Head of caudate nucleus (tissue), 42 donors: ENCODE measurements around the gene COL8A2.

Experiments used
- DNase-seq, 42 donors: peaks; one replicate each; pipeline versions ENCODE4 v3.0.0 to v3.0.0-alpha.2; 2020 to 2021; ENCODE audit warnings: mixed read lengths in 7 of 42
- intact Hi-C: fragments of 100-400 bp; cut with DNase I; formaldehyde crosslinking; loops from one replicate; pipeline ENCODE4 v1.15.0; 2022

Gene COL8A2

DNA sequence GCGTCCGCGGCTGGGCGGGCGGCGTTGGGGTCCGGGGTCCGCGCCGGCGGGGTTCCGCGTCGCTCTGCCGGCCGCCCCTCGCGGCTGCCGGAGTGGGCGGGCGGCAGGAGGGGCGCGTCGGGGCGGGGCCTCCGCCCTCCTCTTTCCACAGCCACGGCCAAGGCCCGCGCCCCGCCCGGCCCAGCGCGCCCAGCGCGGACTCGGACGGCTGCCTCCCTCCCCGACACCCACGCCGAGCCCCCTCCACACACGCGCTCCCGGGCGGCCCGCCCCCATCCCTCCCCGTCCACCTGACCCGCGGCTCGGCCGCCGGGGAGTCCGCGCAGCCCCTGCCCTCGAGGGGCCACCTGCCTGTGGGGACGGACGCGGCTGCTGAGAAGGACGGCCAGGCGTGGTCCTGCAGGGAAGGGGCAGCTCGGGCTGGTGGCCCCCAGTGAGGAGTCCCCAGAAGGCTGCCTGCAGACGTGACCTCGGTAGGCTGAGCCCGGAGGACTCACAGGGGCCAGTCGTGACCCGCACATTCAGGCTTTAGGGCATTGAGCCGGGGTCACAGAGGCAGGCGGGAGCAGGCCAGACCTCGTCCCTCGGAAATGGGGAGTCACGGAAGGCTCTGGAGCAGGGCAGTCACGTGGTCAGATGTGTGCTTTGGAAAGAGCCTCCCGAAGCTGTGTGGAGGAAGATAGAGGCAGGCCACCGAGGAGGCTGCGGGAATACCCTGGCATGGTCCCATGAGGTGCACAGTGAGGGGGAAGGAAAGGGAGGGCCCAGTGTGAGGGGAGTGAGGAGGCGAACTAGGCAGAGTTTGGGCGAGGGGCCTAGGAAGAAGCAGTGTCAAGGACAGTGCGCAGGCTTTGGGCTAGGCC, at the start of gene COL8A2:
TSS of gene COL8A2 (minus strand) at position 94 of the 863 bp plus-strand sequence. CDS start 24,980 bp downstream, outside the sequence.
- intact Hi-C loops: no loop called here
- peak in 4 of 42 donors; percentile 15 to 37 (median 26) for DNase-seq

DNA sequence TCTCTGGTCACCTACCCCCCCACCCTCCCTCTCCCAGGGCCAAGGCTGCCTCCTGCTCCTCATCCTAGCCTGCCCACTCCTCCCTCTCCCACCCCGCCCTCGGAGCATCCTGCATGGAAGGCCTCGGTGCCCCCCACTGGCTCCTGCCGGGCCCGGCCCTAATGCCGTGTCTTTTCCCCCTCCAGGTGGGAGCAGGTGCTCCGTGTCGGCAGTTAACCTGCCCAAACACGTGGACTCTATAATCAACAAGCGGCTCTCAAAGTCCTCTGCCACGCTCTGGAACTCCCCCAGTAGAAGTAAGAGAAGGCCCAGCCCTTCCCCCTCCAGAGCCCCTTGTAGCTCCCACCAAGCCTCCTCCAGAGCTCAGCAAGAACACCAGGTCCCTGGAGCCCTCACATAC, 49.7 kb upstream of the COL8A2 start:
- no peak for DNase-seq
- intact Hi-C loops: no loop called here

DNA sequence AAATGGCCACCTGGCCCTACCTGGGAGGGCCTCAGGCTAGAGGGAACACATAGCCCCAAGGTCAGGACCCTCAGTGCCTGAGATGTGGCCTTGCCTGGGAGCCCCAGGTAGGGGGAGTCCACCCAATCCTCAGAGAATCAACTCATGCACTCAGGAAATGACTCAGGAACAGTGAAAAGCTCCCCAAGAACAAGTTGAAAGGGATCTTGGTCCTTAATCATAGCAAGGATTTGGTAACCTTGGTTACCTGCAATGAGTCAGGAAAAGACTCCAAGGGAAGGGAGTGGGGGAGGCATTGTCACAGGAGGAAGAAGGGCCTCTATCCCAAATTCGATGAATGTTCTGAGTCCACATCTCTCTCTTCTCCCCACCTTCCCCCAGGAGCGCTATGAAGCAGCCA, 48.0 kb upstream of the COL8A2 start:
- intact Hi-C loops: no loop called here
- peak in 10 of 42 donors; percentile 36 to 78 (median 54) for DNase-seq

DNA sequence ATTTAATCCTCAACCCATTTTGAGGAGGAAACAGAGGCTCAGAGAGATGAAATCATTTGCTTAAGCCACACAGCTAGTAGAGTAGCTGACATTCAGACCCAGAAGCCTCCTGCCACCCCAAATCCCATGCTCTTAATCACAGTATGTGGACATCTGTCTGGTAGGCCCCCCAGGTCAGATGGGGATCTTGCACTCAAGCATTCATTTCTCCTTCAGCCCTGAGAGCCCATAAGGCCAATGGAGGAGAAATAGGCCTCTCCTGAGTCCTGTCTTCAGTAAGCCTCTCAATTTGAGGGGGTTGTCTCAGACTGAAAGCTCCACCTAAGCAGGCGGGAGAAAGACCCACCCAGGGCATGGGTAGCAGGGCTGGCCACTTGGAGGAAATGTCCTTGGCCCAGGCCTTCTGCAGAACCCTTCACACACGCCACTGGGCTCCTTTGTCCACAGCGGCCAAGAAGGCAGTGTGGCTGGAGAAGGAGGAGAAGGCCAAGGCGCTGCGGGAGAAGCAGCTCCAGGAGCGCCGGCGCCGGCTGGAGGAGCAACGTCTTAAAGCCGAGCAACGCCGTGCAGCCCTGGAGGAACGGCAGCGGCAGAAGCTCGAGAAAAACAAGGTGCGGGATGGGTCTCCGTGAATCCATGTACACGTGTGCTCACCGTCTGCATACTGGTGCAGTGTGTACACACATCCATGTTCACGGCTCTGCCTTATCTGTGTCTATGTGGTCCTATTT, 47.2 kb upstream of the COL8A2 start:
- intact Hi-C loops: no loop called here
- DNase-seq: no peak

DNA sequence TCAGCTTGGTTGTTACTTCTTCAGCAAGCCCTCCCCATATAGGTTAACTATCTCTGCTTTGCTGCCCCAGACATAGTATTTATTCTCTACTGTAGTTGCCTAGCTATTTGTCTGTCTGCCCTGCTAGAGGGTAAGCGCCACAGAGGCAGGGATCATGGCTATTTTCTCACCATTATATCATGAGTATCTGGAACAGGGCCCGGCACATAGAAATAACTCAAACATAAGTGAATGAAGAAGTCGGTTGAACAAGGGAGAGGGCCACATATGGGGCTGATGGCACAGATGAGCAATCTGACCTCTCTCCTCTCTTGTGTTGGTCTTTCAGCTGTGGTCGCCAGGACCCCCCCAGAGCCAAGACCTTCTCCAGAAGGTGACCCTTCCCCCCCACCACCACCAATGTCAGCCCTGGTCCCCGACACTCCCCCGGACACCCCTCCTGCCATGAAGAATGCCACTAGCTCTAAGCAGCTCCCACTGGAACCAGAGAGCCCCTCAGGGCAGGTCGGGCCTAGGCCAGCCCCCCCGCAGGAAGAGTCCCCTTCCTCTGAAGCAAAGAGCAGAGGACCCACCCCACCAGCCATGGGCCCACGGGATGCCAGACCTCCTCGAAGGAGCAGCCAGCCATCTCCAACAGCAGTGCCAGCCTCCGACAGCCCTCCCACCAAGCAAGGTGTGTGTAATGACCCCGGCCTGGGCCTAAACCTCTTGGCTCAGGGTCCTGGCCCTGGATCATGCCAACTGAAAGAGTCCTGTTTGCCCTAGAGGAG, 45.8 kb upstream of the COL8A2 start:
- intact Hi-C loops: no loop called here
- no peak for DNase-seq

DNA sequence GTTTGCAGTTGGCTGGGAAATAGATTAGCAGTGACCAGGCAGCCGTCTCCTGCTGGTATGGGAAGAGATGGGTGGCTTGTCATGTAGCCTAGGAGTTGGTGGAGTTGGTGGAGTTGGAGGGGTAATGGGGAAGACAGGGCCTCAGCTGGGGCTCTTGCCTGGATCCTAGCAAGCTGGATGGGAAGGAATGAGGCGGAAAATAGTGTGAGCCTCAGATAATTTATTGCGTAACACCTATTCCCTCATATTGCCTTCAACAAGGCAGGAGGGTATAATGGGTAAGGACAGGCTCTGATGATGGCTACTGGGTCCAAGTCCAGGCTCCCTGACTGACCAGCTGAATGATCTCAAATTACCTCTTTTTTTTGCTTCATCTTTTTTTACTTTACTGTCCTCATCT, 43.5 kb upstream of the COL8A2 start:
- intact Hi-C loops: no loop called here
- DNase-seq: no peak

DNA sequence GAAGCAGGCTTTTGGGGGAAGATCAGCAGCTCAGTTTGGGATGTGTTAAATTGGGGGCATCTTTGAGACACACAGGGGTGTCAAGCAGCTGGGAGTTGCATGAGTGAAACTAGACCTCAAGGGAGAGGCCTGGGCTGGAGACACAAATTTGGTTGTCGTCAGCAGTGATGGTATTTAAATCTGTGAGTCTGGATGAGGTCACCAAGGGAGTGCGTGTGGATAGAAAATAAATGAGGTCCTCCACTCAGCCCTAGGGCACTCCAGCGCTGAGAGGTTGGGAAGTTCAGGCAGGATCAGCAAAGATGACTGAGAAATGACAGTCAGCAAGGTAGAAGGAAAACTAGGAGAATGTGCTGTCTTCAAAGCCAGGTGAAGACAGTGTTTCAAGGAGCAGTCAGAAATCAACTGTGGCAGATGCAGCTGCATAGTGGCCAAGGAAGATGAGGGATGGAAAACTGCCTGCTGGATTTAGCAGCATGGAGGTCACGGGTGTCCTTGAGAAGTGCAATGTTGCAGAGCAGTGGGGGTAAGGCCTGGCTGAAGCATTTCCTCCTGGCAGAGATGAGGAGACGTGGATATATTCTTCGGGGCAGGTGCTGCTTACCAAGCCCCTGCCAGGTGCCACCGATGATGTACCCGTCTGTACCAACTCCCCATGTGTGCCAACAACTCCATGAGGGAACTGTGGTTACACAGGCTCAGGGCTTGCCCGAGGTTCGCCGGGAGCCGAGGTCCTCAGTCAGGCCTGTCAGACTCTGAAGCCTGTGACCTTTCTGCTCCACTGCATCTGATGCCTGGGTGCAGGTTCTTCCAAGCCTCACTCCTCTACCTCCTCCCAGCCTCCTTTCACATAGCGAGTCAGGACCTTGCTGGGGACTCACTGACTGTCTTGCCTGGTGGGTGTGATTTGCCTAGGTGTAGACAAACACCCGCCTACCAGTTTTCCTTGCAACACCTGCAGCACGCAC, 42.2 kb upstream of the COL8A2 start:
- intact Hi-C loops: no loop called here
- DNase-seq: no peak

DNA sequence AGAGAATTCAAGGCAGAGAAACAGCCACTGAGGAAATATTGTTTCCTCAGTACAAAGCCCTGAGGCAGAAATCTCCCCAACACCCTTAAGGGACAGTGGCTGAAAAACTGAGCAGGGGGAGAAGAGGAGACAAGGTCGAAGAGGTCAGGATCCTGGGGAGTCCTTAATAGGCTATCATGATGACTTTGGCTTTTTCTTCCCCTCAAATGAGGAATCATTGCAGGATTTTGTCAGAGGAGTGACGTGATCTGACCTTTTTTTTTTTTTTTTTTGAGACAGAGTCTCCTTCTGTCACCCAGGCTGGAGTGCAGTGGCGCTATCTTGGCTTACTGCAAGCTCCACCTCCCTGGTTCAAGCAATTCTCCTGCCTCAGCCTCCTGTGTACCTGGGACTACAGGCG, 41.1 kb upstream of the COL8A2 start:
- DNase-seq: no peak
- intact Hi-C loops: no loop called here

DNA sequence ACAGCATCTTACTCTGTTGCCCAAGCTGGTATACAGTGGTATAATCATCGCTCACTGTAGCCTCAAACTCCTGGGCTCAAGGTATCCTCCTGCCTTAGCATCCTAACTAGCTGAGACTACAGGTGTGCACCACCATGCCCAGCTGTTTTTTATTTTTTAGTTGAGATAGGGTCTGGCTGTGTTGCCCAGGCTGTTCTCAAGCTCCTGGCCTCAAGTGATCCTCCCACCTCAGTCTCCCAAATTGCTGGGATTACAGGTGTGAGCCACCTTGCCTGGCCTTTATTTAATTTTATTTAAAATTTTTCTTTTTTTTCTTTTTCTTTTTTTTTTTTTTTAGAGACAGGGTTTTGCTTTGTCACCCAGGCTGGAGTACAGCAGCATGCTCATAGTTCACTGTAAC, 40.1 kb upstream of the COL8A2 start:
- DNase-seq: no peak
- intact Hi-C loops: no loop called here

DNA sequence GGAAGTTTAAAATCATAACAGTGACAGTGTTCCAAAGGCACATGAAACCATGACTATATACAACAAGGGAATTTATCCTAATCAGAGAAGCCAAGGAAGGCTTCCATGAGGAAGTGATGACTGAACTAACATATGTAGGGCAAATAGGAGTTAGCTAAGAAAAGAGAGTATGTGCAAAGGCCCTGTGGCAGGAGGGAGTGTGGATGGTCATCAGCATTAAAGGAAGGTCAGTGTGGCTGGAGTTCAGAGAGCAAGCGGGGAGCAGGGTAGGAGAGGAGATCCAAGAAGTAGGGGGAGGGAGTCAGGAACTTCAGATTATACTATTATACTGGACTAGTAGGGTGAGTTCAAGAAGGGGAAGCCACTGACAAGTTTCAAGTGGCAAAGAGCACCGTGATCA, 39.3 kb upstream of the COL8A2 start:
- DNase-seq: no peak
- intact Hi-C loops: no loop called here

DNA sequence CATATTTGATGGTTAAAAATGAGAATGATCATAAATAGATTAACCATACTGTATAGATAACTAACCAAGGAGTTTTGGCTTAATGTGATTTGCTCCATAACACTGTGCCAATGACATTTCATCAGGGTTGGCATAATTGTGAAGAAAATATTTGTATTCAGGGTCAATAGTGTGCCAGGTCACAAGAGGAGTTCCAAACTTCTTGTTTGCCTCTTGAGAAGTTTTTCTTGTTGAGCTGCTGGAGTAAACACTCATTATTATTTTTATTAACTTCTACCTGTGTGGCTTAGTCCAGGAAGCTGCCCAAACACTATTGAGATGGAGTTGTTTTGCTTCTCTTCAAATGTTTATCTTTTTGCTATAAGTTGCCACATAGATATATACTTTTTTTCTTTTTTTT, 38.4 kb upstream of the COL8A2 start:
- intact Hi-C loops: no loop called here

DNA sequence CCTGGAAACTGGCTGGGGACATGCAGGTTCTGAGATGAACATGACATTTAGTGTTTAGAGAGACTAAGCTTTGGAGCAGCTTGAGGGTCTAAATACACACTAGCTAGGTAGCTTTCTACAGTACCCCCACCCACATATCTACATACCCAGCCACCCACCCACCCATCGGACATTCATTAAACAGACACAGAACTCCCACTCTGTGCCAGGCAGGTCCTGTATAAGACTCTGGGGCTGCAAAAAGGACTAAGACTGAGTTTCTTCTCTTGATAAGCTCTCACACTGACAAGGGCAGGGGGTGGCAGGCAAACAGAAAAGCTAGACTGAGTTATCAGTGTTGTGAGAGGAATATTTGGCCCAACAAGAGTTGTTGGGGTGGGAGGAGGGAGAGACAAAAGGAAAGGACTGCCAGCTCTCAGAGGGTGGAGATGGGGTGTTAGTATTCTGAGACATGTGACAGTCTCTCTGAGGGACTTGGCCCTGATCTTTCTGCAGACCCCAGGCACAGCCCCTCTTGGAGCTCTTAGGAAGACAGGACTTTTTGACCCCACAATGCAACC, 37.7 kb upstream of the COL8A2 start:
- intact Hi-C loops: no loop called here
- no peak for DNase-seq

More for the DNA sequence above, 38.4 kb upstream of the COL8A2 start:
- DNase-seq: no peak

DNA sequence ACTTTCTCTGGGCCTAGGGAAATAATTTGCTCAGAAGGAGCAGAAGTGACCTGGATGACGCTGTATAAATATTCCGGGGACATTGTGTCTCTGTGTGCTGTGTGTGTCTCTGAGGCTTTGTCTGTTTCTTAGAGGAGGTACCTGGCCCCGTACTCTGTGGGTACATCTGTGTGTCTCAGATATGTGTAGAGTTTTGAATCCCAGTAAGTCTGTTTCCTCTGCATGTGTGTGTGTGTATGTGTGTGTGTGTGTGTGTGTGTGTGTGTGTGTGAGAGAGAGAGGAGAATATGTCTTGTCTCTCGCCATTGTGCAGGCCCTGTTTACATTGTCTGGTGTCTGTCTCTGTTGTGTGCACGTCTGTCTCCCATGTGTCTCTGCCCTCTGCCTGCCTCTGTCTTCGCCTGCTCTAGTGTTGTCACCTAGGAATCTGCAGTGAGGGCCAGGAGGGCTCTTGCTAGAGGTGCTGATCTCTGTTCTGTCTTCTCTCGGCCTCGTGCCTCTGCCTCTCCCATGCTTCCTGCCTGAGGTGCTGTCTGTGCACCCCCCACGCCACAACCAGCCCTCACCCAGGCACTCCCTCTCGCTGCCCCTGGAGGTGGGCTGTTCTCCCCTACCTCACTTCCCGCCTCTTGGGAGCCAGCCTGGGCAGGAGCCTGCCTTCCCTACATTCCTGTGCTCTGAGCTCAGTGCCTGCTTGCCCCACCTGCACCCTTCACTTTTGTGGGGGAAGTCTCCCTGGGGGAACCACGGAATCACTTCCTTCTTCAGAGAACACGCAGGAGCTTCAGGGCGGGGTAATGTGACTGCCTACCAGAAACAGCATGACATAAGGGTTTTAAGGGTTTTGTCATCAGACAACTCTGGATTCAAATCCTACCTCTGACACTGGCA, 36.9 kb upstream of the COL8A2 start:
- intact Hi-C loops: no loop called here
- DNase-seq: peak in 35 of 42 donors; percentile 40 to 87 (median 65)

DNA sequence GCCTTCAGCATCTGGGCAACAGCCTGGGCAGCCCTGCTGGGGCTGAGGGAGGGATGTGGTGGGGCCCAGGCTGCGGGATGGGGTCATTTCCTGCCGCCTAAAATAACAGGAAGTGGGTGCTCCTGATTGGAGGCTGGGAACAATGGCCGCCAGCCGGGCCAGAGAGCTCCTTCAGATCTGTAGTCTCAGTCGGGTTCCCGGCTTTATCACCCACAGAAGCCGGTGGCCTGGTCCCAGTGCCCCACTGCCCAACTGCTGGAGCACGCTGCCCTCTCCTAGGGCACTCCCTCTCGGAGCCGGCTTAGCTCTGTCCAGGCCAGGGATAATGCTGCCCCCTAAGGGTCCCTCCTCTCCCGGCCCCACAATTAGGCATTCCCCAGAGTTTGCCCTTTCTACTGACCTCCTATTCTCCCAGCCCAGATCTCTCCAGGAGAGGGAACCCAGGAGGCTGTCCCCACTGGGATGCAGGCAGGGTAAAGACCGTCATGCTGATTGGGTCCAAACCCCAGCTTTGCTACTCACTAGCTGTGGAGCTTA, 36.0 kb upstream of the COL8A2 start:
- intact Hi-C loops: no loop called here

DNA sequence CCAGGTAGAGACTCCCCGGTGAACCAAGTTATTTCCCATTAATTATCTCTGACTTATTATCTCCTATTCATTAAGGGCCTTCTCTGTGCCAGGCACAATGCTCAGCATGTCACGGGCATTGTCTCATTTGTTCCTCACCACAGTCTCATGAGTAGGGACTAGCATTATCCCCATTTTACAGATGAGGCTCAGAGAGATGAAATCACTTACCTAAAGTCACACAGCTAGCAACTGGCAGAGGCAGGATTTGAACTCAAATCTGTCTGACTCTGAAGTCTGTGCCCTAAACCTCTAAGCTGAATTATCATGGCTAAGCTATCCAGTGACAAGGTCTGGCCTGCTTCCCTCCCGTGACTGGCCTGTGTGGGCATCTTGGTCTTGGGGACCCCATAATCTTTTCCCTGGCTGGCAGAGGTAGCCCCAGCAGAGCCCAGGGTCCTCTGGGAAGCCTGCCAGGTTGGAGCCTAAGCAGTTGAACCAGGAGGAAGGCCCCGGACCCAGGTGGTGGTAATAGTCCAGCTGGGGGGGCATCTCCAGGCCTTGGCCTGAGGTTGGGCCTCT, 35.4 kb upstream of the COL8A2 start:
- intact Hi-C loops: no loop called here
- no peak for DNase-seq

More for the DNA sequence above, 36.0 kb upstream of the COL8A2 start:
- peak in 33 of 42 donors; percentile 24 to 81 (median 60) for DNase-seq

DNA sequence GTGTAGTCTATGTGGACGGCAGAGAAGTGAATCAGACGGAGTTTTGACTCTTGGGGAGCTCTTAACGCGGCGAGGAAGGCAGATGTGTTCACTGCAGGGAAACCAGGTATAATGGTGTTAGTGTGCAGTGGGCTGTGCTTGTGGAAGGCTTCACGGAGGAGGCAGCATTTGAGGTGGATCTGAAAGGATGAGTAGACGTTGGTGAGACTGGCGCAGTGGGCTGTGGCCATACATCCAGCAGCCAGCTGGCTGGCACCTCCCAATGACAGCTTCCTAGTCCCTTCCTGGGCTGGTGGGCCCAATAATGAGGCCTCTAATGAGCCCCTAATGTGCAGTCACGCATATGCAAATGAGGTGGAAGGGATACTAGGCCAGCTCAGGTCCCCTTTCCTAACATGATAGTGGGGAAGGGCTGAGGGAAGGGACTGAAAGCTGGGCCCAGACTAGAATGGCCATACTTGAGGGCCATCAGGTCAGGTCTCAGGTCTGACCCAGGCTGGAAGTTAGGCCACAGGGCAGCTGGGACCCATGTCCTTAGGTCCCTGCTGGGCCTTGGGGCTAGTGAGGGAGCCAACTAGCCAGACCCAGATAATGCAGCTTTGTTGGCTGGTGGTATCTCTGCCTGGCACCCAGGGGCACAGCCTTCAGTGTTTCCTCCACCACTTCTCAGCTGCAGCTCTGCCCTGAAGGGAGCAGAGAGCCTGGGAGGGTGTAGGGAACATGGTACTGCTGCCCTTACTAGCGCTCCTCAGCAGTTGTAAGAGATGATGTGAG, 34.8 kb upstream of the COL8A2 start:
- intact Hi-C loops: no loop called here
- peak in 40 of 42 donors; percentile 42 to 90 (median 72) for DNase-seq
